Osteoblast (primary cell): Measurements from ENCODE around the gene KCNQ1. TPM values are rescaled to one million over a fixed set of nuclear protein-coding genes. Genes with fewer than 3 reads are reported as not detected.

Experiments used
- DNase-seq: peaks from one replicate; pipeline ENCODE4 v3.0.0; 2011; ENCODE audit warnings: low spot score, mixed read lengths; ENCODE audit not compliant: insufficient read length; ENCODE audit errors: missing footprints
- H2AFZ ChIP-seq: 2 replicates; pipeline ENCODE4 v1.6.0; 2011; ENCODE audit warnings: mild to moderate bottlenecking, low read length
- H3K27ac ChIP-seq: 2 replicates; pipeline ENCODE4 v1.5.1; 2011; ENCODE audit warnings: mild to moderate bottlenecking, low read depth, low read length, moderate library complexity
- H3K27me3 ChIP-seq: 2 replicates; pipeline ENCODE4 v1.6.0; 2012; ENCODE audit warnings: mild to moderate bottlenecking, control low read depth, inconsistent platforms, low read length, moderate library complexity; ENCODE audit not compliant: insufficient read depth
- H3K36me3 ChIP-seq: 2 replicates; pipeline ENCODE4 v1.5.1; 2011; ENCODE audit warnings: mild to moderate bottlenecking, low read length, control low read depth, moderate library complexity; ENCODE audit not compliant: insufficient read depth
- H3K4me1 ChIP-seq: 2 replicates; pipeline ENCODE4 v1.5.1; 2011; ENCODE audit warnings: mild to moderate bottlenecking, low read length, control low read depth, moderate library complexity; ENCODE audit not compliant: insufficient read depth
- H3K4me2 ChIP-seq: 2 replicates; pipeline ENCODE4 v1.6.0; 2011; ENCODE audit warnings: mild to moderate bottlenecking, low read length; ENCODE audit not compliant: insufficient read depth
- H3K4me3 ChIP-seq: fragments of 200-600 bp; sonication (generic); 3 replicates; pipeline ENCODE4 v1.5.1; 2012; ENCODE audit warnings: mild to moderate bottlenecking, low read length, inconsistent platforms; ENCODE audit not compliant: insufficient read depth
- H3K79me2 ChIP-seq: 2 replicates; pipeline ENCODE4 v1.6.0; 2012; ENCODE audit warnings: mild to moderate bottlenecking, low read length, control low read depth, inconsistent platforms; ENCODE audit not compliant: insufficient read depth
- H3K9me3 ChIP-seq: 2 replicates; pipeline ENCODE4 v1.5.1; 2011; ENCODE audit warnings: low read depth, low read length, control low read depth
- H4K20me1 ChIP-seq: 2 replicates; pipeline ENCODE4 v1.6.0; 2012; ENCODE audit warnings: mild to moderate bottlenecking, low read length, control low read depth; ENCODE audit not compliant: insufficient read depth
- total RNA-seq: library from RNA; depleted of rRNA; stranded (reverse); fragments of >200 nt; gene quantifications from 2 replicates; pipeline ENCODE4 v1.2.3, GENCODE V29; 2012
- TF ChIP-seq, protein P1 (sequence below): IDR thresholded peaks from 2 replicates; pipeline ENCODE4 v1.5.1; 2011; ENCODE audit warnings: mild to moderate bottlenecking, low read depth, low read length, moderate library complexity; ENCODE audit errors: extremely low read depth

Gene KCNQ1
- total RNA-seq, 1 donor: not detected

DNA sequence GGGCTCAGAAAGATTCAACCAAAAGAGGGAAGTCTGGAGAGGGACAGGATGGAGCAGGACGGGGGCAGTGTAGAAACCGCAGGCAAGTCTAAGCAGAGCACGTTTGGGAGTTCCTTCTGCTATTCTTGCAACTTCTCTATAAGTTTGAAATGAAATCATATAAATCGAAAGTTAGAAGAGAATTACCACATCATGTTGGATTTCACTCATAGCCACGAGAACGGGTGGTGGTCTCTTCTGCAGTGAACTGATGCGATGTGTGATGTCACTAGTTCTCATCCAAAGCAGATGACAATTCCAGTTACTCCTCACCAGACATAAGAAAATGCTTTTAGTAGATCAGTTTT, 36.0 kb downstream of the KCNQ1 start:
- Histone ChIP-seq H3K4me3 (no peak overlapping the region), H4K20me1 (no peaks in the 10 kb centered on the region), H3K27ac (no peak overlapping the region), H3K79me2 (no peaks in the 10 kb centered on the region), H3K9me3 (no peaks in the 10 kb centered on the region), H2AFZ (no peak overlapping the region), H3K4me2 (no peak overlapping the region), H3K36me3 (no peaks in the 10 kb centered on the region), H3K27me3 (peaks cover 25% of the 10 kb centered on the region), H3K4me1 (no peaks in the 10 kb centered on the region)
- no peak for DNase-seq
- TF ChIP-seq, protein P1, sequence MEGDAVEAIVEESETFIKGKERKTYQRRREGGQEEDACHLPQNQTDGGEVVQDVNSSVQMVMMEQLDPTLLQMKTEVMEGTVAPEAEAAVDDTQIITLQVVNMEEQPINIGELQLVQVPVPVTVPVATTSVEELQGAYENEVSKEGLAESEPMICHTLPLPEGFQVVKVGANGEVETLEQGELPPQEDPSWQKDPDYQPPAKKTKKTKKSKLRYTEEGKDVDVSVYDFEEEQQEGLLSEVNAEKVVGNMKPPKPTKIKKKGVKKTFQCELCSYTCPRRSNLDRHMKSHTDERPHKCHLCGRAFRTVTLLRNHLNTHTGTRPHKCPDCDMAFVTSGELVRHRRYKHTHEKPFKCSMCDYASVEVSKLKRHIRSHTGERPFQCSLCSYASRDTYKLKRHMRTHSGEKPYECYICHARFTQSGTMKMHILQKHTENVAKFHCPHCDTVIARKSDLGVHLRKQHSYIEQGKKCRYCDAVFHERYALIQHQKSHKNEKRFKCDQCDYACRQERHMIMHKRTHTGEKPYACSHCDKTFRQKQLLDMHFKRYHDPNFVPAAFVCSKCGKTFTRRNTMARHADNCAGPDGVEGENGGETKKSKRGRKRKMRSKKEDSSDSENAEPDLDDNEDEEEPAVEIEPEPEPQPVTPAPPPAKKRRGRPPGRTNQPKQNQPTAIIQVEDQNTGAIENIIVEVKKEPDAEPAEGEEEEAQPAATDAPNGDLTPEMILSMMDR: no peak

DNA sequence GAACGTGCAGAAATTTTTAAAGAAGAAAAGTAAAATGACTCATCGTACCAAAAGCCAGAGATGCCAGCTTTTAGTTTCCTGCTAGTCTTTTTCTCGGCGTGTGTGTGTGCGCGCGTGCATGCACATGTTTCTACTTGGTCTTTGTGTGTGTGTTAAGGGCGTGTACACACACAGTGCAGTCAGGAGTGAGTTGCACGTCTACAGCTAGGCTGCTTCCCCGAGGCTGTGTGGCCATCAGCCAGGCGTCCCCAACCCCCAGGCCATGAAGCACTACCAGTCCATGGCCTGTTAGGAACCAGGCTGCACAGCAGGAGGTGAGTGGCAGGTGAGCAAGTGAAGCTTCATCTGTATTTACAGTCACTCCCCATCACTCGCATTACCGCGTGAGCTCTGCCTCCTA, 36.4 kb downstream of the KCNQ1 start:
- Histone ChIP-seq H3K9me3 (no peaks in the 10 kb centered on the region), H3K27ac (no peak overlapping the region), H3K4me2 (no peak overlapping the region), H3K36me3 (no peaks in the 10 kb centered on the region), H4K20me1 (no peaks in the 10 kb centered on the region), H3K79me2 (no peaks in the 10 kb centered on the region), H3K4me3 (no peak overlapping the region), H2AFZ (no peak overlapping the region), H3K4me1 (no peaks in the 10 kb centered on the region), H3K27me3 (peaks cover 21% of the 10 kb centered on the region)
- DNase-seq: no peak
- TF ChIP-seq, protein P1: no peak

DNA sequence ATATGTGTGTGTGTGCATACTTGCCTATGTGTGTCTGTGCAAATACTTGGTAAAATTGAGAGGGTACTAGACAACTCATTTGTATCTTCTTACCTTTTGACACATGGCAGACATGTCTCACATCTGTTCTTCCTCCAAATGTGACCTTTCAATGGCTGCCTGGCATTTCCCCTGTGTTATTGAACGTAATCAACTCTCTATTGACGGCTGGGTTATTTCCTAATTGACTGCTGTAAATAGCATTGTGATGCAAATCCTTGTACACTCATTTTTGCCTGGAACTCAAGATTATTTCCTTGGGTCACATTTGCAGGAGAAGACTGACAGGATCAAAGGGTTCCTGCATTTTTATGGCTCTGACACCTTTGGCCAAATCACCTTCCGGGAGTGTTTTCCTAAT, 37.4 kb downstream of the KCNQ1 start:
- TF ChIP-seq, protein P1: no peak
- Histone ChIP-seq H3K4me2 (no peak overlapping the region), H3K4me3 (no peak overlapping the region), H4K20me1 (no peaks in the 10 kb centered on the region), H3K27ac (no peak overlapping the region), H3K27me3 (peaks cover 12% of the 10 kb centered on the region), H3K79me2 (no peaks in the 10 kb centered on the region), H3K9me3 (no peaks in the 10 kb centered on the region), H2AFZ (no peak overlapping the region), H3K4me1 (no peaks in the 10 kb centered on the region), H3K36me3 (no peaks in the 10 kb centered on the region)
- peak; percentile 17 for DNase-seq

DNA sequence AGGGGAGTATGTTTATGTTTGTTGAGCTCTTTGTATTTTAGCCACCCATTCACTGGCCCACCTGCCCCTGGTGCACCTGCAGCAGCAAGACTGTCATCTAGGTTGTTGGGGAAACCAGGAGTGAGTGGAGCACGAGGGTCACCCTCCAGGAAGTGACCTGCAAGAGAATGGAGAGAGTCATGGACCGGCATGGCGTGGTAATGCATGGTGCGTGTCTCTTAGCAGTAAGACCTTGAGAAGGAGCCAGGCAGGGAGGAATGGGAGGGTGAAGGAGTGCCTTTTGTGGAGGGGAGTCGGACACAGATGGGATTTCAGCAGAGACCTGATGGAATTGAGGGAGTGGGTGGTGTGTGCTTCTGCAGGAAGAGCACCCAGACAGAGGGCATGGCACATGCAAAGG, 37.9 kb downstream of the KCNQ1 start:
- DNase-seq: peak; percentile 17

More for the DNA sequence above, 37.9 kb downstream of the KCNQ1 start:
- no peaks in the 10 kb centered on the region for H3K36me3 ChIP-seq
- no peak overlapping the region for H3K27ac ChIP-seq
- no peaks in the 10 kb centered on the region for H3K79me2 ChIP-seq
- H3K4me1 ChIP-seq: no peaks in the 10 kb centered on the region
- no peaks in the 10 kb centered on the region for H4K20me1 ChIP-seq
- no peak overlapping the region for H3K4me3 ChIP-seq
- no peak overlapping the region for H3K4me2 ChIP-seq
- TF ChIP-seq, protein P1: no peak
- H2AFZ ChIP-seq: no peak overlapping the region
- H3K9me3 ChIP-seq: no peaks in the 10 kb centered on the region
- peaks cover 10% of the 10 kb centered on the region for H3K27me3 ChIP-seq
